ENCODE measurements around the gene COL23A1. TPM values are rescaled to one million over a fixed set of nuclear protein-coding genes. Genes with fewer than 3 reads are reported as not detected.

Gene COL23A1
- total RNA-seq, 1 experiment from 2014 or later, result 0.12 TPM

GRCh38 chr5:178286226-178287090 is 303.7 kb downstream of the COL23A1 start:
- no peak for DNase-seq (ENCODE audit: low read depth)

GRCh38 chr5:178285399-178286225 is 304.6 kb downstream of the COL23A1 start:
- DNase-seq (ENCODE audit: low read depth), result no peak

- DNase-seq (ENCODE audit: low read depth), result no peak
These were observed 305.2 kb downstream of the COL23A1 start for GRCh38 chr5:178284996-178285395.

- peak; percentile 18 for DNase-seq (ENCODE audit: low read depth)
These were observed 306.0 kb downstream of the COL23A1 start for GRCh38 chr5:178284093-178284675.

- no peak for DNase-seq (ENCODE audit: low read depth)
These were observed 306.7 kb downstream of the COL23A1 start for GRCh38 chr5:178283520-178283919.

GRCh38 chr5:178282391-178282790 is 307.8 kb downstream of the COL23A1 start:
- DNase-seq (ENCODE audit: low read depth), result no peak

GRCh38 chr5:178281331-178281730 is 308.9 kb downstream of the COL23A1 start:
- peak; percentile 34 for DNase-seq (ENCODE audit: low read depth)

GRCh38 chr5:178280631-178281030 is 309.6 kb downstream of the COL23A1 start:
- no peak for DNase-seq (ENCODE audit: low read depth)

GRCh38 chr5:178279723-178280438 is 310.3 kb downstream of the COL23A1 start:
- peak; percentile 67 for DNase-seq (ENCODE audit: low read depth)

GRCh38 chr5:178279026-178279722 is 311.0 kb downstream of the COL23A1 start:
- no peak for DNase-seq (ENCODE audit: low read depth)

GRCh38 chr5:178278358-178279023 is 311.7 kb downstream of the COL23A1 start:
- DNase-seq (ENCODE audit: low read depth), result peak; percentile 43

GRCh38 chr5:178277866-178278265 is 312.3 kb downstream of the COL23A1 start:
- no peak for DNase-seq (ENCODE audit: low read depth)

GRCh38 chr5:178277346-178277745 is 312.8 kb downstream of the COL23A1 start:
- no peak for DNase-seq (ENCODE audit: low read depth)

- DNase-seq (ENCODE audit: low read depth), result no peak
These were observed 315.2 kb downstream of the COL23A1 start for GRCh38 chr5:178274781-178275537.

GRCh38 chr5:178273665-178274541 is 316.3 kb downstream of the COL23A1 start:
- DNase-seq (ENCODE audit: low read depth), result peak; percentile 35

- no peak for DNase-seq (ENCODE audit: low read depth)
These were observed 317.2 kb downstream of the COL23A1 start for GRCh38 chr5:178273041-178273440.

- no peak for DNase-seq (ENCODE audit: low read depth)
These were observed 317.6 kb downstream of the COL23A1 start for GRCh38 chr5:178272591-178272990.

- no peak for DNase-seq (ENCODE audit: low read depth)
These were observed 318.3 kb downstream of the COL23A1 start for GRCh38 chr5:178271726-178272479.
